Right renal cortex interstitium (tissue), 3 donors: ENCODE data around the gene MBNL2. TPM values are rescaled to one million over a fixed set of nuclear protein-coding genes. Genes with fewer than 3 reads are reported as not detected.

Experiments used
- DNase-seq, 3 donors: peaks; one replicate each; pipeline ENCODE4 v3.0.0-alpha.2; 2013; ENCODE audit warnings: low read depth in 3 of 3, low spot score in 2 of 3
- polyA plus RNA-seq, 3 donors: library from polyadenylated mRNA; unstranded; fragments of 120-200 nt; gene quantifications; one replicate each; pipeline ENCODE4 v1.2.1, GENCODE V29; 2013; ENCODE audit not compliant: insufficient read length in 3 of 3

Gene MBNL2
- polyA plus RNA-seq, 3 donors, result 59.2 to 63.0 (median 62.4) TPM

GRCh38 chr13:97249093-97249795 lies 27.1 kb downstream of the MBNL2 start:
- no peak for DNase-seq

DNA sequence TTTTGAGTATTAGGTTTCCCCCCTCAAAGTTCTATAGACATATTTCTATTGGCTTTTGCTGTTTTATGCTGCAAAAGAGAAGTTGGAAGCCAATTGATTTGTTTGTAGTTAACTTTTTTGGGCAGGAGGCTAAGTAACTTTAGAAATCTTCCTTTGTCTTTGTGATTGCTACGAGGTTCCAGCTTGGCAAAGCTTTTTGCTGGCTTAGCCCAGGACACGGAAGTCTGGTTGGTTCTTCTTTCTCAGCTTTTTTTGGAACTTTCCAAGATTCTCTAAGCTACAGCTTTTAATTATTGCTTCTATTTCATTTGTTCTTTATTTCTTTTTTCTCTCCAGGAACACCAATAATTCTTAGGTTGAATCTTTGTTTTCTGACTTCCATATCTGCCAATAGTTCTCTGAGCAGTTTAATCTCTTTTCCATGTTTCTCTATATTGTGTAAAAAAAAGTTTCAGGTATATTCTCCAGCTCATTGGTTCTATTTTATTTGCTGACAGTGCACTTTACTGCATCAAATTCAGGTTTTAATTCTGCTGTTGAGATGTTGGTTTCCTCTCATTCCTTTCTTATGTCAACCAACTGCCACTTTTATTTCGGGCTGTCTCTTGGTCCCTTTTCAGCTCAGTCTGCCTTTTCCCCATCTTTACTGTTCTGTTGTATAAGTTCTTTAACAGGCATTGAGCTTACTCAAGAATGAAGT lies 27.8 kb downstream of the MBNL2 start:
- no peak for DNase-seq

DNA sequence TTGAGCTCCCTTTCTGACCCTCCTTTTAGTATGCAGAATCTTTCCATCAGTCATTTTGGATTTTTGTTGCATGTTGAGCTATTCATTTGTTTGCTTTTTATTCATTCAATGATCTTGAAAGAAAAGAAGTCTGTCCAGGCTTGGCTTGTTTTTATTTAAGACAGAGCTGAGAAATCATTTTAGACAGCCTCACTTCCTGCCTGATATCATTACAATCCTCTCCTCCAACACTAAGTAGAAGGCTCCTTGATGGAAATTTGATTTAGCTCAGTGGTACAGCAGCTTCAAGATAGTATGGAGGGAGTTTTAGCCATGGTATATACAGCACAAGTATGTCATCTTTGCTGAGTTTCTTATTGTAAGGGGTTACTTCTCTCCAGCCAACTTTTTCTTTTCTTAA lies 28.4 kb downstream of the MBNL2 start:
- DNase-seq, result no peak

DNA sequence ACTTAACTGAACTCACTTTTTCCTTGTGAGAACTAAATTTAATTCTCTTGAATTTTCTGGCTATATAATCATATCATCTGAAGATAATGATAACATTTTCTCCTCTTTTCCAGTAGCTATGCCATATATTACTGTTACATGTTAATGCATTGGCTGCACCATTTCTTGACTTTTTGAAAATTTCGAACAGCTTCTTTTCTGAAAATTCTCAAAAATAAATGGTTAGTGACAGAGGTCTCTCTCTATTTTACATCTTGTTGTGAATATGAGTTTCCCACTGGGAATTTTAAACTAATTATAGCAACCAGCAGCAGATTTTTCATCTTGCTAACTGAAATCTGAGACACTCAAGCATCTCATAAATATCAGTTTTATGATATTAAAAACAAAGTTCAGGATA lies 30.6 kb downstream of the MBNL2 start:
- DNase-seq, result no peak

- no peak for DNase-seq
These were observed 31.6 kb downstream of the MBNL2 start for GRCh38 chr13:97253581-97254293.

- no peak for DNase-seq
These were observed 32.7 kb downstream of the MBNL2 start for GRCh38 chr13:97254816-97255215.

DNA sequence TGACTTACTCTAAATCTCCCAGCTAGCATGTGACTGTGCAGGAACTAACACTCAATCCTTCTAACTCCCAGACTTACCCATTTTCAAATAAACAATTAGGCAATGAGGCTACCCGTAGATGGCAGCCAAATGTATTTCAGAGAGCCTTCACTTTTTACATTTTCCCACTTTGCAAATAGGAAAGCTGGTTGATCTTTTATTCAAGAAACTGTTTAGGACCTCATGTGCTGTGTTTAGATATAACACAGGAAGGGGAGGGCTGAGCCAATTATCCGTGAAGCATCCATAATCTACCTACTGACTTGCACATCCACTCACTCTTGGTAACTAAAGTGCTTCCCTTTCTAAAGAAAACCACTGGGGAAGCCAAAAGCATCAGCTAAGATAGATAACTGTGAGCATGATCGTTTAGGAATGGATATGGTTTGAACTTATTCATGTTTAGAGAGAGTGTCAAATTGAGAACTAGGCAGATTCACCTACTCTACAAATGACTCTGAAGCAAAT lies 33.4 kb downstream of the MBNL2 start:
- no peak for DNase-seq

DNA sequence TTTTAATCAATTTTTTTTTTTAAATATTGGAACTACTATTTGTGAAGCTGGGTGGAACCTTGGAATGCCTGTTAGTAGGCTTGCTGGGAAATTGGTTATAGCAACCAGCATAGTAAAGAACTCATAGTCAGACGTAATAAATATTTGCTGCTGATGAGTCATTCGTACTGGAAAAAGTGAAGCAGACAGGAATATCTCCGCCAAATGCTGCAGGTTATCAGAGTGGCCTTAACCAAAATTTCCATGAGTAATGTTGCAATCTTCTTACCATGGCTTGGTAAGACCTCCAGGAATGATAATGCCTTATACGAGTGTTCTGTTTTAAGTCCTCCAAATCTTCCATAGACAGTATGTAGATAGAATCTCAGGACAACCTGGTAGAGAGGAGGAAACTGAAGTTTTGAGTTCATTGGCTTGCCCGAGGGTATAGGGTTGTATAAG lies 34.2 kb downstream of the MBNL2 start:
- DNase-seq, result no peak

DNA sequence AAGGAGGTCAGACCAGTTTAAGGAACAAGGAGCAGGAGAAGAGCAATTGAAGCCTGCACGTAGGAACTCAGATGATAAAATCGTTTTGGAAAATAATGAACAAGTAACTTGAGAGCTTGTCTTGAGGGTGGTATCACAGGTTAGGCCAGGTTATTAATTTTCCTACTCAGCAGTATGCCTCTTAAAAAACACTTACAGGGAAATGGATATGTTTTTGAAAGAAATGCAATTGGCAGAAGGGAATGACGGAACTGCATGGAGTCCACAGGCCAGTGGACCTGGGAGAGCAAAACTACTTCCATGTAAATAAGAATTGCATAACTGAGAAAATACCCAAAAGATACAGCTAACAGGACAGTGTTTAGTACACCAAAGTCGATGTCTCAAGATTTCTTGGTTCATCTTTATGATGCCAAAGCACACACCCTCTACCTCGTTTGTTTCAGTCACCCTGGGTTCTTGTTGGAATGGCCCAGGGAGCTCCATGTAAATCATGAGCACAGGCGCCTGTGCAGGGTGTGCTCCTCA lies 35.2 kb downstream of the MBNL2 start:
- no peak for DNase-seq

DNA sequence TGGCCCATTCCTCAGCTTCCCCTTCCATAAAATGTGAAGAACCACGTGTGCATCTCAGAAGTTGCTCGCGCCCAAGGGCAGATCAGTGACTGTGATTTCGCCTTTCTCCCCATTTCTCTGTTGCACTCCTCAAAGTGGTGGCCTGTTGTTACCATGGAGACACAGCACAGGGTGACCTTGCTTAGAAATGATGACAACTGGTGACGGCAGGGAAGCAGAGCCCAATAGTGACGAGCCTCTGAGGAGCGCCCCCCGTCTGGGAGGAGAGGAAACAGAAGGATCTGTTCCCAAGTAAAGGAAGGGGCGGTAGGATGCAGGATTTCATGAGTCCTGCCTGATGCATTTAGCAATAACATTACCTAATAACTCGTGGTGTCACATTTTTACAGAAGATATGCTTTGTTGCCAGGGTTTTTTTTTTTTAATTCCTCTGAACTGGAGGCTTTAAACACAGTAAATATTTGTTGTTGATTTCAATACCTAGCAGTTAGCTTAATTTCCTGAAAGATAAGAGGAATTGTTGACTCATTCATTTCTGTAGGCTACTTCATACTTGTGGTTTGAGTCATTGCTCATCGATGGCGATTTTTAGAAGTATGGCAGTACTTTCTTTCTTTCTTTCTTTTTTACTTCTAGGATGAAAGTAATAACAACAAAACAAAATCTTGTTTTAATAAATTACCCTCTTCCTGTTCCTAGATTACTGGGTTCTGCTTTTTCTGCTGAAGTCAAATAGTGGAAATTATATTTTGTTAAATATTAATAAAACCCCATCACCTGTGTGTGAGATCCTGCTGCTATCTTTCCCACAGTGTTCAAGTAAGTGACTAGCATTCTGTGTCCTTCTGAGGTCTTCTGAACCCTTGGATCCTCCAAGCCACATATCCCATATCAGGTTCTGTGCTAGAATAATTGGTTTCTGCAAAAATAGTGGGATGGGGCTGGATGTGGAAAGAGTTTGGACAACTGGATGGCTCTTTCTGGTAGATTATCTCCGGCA lies 36.0 kb downstream of the MBNL2 start:
- no peak for DNase-seq

DNA sequence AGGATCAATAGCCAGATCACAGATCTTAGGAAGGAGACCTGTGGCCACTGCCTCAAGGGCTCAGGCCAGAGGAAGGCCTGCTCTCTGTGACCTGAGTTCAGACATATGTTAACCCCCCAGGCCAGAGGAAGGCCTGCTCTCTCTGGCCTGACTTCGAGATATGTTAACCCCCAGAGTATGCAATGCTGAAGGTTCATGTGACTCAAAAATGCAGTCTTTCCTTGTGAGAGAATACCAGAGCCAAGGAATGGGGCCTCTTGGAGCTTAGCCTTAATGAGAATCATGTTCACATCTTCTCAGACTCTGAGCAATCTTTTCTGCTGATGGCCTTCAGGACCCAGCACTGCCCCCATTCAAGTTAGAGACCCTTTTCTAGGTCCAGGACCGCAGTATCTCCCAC lies 36.7 kb downstream of the MBNL2 start:
- no peak for DNase-seq

DNA sequence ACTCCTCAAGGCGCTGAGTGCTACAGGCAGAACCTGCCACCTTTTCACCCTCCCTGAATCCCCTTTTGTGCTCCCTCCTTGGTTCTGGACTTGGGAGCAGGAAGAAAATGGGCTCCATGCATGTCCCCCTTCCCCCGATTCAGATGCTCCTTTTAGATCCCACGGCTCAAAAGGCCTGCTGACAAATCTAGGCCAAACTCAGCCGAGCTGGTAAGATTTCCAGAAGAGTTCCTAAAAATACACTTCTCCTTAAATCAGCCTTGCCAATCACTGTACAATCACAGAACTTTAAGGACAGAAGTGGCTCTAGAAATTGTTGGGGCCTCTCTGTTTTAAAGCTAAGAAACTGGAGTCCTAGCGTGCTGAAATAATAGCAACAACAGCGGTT lies 37.3 kb downstream of the MBNL2 start:
- no peak for DNase-seq

DNA sequence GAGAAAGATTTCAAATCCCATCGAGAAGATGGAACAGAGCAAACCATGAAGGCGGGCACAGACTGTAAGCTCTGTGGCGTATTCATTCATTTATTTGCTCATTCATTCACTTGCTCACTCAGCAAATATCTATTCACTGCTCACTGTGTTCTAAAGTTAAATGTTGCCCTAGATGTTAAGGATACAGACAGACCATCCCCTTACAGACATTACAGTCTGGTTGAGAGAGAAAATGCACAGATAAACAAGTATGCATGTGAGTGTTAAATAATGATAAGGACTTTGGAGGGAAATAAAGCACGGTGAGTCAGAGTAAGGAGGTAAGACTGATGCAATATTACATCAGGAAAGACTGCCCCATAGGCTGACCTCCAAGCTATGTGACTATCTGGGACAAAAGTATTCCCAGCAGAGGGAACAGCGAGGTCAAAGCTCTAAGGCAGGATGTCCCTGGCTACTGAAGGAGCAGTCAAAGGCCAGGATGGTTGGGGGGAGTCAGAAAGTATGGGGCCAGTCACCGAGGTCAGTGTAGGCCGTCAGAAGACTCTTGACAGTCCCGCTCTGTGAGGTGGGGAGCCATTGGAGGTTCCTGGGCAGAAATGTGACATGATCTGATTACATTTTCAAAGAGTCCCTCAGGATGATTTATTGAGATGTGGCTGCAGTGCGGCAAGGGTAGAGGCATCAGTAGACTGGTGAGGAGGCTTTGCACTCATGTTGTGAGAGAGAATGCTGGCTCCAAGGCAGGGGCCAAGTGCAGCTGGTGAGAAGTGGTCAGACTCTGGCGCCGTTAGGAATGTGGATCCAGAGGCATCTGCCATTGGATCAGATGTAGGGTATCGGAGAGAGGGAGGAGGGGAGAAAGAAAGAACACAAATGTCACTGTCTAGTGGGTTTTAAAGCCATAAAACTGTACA lies 37.9 kb downstream of the MBNL2 start:
- DNase-seq, result no peak

DNA sequence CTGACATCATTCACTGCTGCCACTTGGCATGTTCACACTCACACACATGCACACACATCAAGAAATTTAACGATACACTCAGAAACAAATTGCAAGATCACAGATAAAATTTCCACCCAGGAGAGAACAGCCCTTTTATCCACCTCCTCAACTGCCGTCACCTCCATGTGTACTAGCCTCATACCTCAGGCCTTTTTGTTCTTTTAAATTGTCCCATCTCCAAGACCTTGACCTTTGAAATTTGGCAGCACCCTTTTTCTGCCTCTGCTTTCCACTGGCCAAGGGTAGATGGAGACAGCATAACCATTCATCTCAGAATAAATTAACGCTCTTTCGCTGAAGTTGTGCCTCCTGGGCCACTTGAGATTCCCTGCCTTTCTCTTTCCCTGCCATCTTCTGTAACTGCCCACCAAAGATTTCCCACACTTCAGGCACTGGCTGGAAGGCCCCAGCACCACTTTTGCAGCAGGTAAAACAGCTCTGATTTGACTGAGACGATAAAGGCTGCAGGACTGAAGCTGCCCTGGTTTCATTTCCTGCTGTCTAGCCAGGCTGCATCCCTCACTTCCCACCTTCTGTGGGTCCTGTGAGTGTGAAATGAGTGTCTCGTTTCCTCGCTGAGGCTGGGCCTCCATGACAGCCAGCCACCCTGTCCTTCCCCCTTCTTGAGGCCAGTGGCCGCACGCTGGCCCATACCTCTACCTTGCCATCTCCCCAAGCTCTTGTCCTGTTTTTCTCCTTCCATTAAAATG lies 39.3 kb downstream of the MBNL2 start:
- no peak for DNase-seq

- DNase-seq, result no peak
These were observed 39.9 kb downstream of the MBNL2 start for GRCh38 chr13:97262058-97262457.

GRCh38 chr13:97263160-97263559 lies 41.0 kb downstream of the MBNL2 start:
- no peak for DNase-seq

- DNase-seq, result no peak
These were observed 42.5 kb downstream of the MBNL2 start for GRCh38 chr13:97264663-97265062.

DNA sequence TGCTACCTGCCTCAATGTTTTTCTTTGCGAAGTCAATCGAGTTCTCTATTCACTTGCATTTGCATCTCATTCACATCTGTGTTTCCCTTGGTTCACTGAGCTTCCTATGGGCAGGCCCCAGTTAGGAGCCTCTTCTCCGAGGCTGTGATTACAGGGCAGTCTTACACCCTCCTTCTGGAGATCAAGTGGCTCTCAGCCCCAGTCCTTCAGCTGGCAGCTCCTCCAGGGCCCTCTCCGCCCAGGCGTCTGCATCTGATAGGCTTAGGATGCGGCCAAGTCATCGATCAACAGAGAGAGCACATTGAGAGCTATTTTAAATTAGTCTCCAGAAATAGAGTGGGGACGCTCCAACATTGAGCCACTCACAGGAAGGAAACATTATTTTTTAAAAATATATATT lies 44.2 kb downstream of the MBNL2 start:
- no peak for DNase-seq
